ENCODE data around the gene HRK.

HRK gene

GRCh38 chr12:116897476-116897875 lies 16.2 kb upstream of the HRK start:
- DNase-seq = no peak

- no peak for DNase-seq
These were observed 15.2 kb upstream of the HRK start for GRCh38 chr12:116896411-116896924.

GRCh38 chr12:116894913-116895312 lies 13.7 kb upstream of the HRK start:
- no peak for DNase-seq

- no peak for DNase-seq
These were observed 11.3 kb upstream of the HRK start for GRCh38 chr12:116892349-116893140.

- no peak for DNase-seq
These were observed 9.8 kb upstream of the HRK start for GRCh38 chr12:116891019-116891418.

- DNase-seq = no peak
These were observed 9.1 kb upstream of the HRK start for GRCh38 chr12:116890330-116890729.

GRCh38 chr12:116887897-116888296 lies 6.7 kb upstream of the HRK start:
- DNase-seq = no peak

- DNase-seq = no peak
These were observed 6.0 kb upstream of the HRK start for GRCh38 chr12:116887244-116887643.

- no peak for DNase-seq
These were observed 4.2 kb upstream of the HRK start for GRCh38 chr12:116885491-116885890.

GRCh38 chr12:116884871-116885270 lies 3.6 kb upstream of the HRK start:
- no peak for DNase-seq

GRCh38 chr12:116882742-116883141 lies 1.5 kb upstream of the HRK start:
- peak; percentile 41 for DNase-seq

- no peak for DNase-seq
These were observed 751 bp upstream of the HRK start for GRCh38 chr12:116881877-116882507.

GRCh38 chr12:116880817-116881324 lies 370 bp downstream of the HRK start:
- DNase-seq = peak; percentile 65

- DNase-seq = no peak
These were observed 926 bp downstream of the HRK start for GRCh38 chr12:116880213-116880816.

GRCh38 chr12:116879509-116880212 lies 1.6 kb downstream of the HRK start:
- DNase-seq = peak; percentile 23

- DNase-seq = peak; percentile 32
These were observed 2.4 kb downstream of the HRK start for GRCh38 chr12:116878567-116879508.

GRCh38 chr12:116876151-116876869 lies 4.9 kb downstream of the HRK start:
- DNase-seq = peak; percentile 67

GRCh38 chr12:116874324-116874995 lies 6.8 kb downstream of the HRK start:
- DNase-seq = no peak

- DNase-seq = no peak
These were observed 10.9 kb downstream of the HRK start for GRCh38 chr12:116870306-116870705.

- DNase-seq = no peak
These were observed 13.7 kb downstream of the HRK start for GRCh38 chr12:116867523-116867922.
